ENCODE data around the gene MAP2K7.

Gene MAP2K7

DNA sequence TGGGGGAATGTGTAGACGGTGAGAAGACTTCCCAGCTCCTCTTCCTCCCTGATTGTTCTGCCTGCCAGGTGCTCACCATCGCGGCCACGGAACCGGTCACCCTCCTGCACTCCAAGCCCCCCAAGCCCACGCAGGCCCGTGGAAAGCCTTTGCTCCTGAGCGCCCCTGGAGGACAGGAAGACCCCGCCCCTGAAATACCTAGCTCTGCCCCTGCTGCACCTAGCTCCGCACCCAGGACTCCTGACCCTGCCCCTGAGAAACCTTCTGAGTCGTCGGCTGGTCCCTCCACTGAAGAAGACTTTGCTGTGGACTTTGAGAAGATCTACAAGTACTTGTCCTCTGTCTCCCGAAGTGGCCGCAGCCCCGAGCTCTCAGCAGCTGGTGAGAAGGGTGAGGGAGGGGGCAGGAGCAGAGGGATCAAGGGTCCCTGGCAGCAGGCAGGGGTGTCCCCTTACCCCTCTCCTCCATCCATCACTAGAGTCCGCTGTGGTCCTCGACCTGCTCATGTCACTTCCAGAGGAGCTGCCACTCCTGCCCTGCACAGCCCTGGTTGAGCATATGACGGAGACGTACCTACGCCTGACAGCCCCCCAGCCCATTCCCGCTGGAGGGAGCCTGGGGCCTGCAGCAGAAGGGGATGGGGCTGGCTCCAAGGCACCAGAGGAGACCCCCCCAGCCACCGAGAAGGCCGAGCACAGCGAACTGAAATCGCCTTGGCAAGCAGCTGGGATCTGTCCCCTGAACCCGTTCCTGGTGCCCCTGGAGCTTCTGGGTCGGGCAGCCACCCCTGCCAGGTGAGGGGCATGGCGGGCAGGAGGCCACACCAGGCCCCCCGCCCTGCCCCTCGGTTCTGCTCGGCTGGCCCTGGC is 18.5 kb downstream of the MAP2K7 start:
- H3K27ac ChIP-seq, result peak overlapping the region; percentile 69
- no peak for TF ChIP-seq CTCF (conservative IDR thresholded peaks at IDR 0.05)

DNA sequence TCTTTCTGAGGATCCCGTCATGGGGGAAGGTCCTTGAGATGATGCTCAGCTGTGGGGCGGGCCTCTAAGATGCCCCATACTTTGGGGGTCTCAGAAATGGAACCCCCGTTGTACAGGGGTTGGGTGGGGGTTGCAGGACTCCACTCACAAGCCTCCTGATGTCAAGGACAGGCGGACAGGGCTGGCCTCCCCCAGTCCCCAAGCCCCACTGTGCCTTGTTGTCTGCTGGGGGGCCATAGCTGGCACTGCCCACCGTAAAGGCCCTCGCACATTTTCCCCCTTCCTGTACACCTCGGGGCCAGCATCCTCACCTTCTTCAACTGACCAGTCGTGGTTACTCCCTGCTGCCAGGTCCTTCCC is 19.1 kb downstream of the MAP2K7 start:
- no peak for TF ChIP-seq CTCF (conservative IDR thresholded peaks at IDR 0.05)
- no peak overlapping the region for H3K27ac ChIP-seq

- no peak for TF ChIP-seq CTCF (conservative IDR thresholded peaks at IDR 0.05)
- H3K27ac ChIP-seq, result no peak overlapping the region
Measured at GRCh38 chr19:7923295-7924191, 19.9 kb downstream of the MAP2K7 start.

- no peak overlapping the region for H3K27ac ChIP-seq
- TF ChIP-seq CTCF (conservative IDR thresholded peaks at IDR 0.05), result no peak
Measured at GRCh38 chr19:7924241-7924640, 20.6 kb downstream of the MAP2K7 start.

DNA sequence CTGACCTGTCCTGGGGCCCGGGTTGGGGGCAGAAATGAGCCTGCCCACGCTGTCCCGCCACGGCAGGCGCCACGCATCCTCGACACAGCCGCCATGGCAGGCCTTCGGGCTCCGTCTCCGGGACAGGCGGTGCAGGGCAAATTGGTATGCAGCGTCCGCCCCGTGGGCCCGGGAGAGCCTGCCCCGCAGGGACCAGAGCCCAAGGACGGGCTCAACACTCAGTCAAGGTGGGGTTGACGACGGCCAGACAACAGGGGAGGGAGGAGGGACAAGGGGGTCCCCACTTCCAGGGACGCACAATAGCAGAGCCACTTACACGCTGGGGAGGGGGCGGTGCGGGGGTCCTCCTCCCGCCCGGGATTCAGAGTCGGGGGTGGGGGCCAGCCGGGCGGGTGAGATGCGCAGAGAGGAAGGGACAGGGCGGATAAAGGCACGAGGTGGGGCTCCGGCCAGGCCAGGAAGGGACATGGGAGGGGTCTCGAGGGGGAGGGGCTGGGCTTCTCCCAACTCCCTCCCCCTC is 21.0 kb downstream of the MAP2K7 start:
- TF ChIP-seq CTCF (conservative IDR thresholded peaks at IDR 0.05), result no peak
- H3K27ac ChIP-seq, result no peak overlapping the region

GRCh38 chr19:7925171-7925851 is 21.6 kb downstream of the MAP2K7 start:
- peak; percentile 80 for TF ChIP-seq CTCF (conservative IDR thresholded peaks at IDR 0.05)
- H3K27ac ChIP-seq, result peak overlapping the region; percentile 35; the same call in 1 of the 2 replicates

Measured in VCaP (cell line).